Epidermal melanocyte (primary cell): Measurements from ENCODE around the gene NQO1.
A peak's percentile ranks its signal among the peaks of the same experiment; 100 is the strongest.
"Not testable (repeated sequence)": the region's sequence is repeated elsewhere in the genome, so short reads cannot be mapped to it uniquely, and the experiment has no call there.

Experiments
- DNase-seq: peaks from one replicate; pipeline ENCODE4 v3.0.0; 2011; ENCODE audit warnings: low spot score; ENCODE audit not compliant: insufficient read length

NQO1 gene

DNA sequence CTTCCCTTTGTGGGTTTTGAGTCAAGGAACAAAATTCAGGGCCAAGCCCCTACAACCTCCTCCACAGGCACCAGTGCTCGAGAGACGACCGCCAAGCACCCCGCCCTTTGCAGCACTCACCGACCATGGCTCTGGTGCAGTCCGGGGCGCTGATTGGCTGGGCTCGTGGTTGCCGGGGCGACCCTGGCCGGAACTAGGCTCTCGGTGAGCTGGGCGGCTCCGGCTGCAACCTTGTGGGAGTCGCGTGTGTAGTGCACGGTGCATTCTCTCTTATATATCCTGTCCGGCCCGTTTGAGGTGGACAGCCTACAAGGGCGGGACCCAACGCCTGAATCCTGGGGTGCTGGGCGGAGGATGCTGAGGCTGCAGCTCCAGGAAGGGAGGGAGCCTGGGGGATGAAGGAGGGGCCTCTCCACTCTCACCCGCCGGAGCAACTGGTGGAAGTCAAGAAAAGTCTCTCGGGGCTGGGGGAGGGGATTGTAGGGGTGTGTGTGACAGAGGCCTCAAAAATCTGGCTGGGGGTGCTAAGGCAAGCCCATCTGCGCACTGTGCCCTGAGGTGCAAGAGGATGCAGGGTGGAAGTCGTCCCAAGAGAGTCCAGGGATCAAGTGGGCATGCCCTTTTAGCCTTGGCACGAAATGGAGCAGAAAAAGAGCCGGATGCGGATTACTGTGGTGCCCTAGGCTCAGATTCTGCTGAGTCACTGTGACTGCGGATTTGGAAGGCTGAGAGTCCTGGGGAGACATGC is at the start of gene NQO1:
Gene NQO1, minus strand, starts transcription at position 248 of the 748 bp plus-strand sequence. Its CDS starts 121 bp downstream, at position 127.
- peak; percentile 69 for DNase-seq

DNA sequence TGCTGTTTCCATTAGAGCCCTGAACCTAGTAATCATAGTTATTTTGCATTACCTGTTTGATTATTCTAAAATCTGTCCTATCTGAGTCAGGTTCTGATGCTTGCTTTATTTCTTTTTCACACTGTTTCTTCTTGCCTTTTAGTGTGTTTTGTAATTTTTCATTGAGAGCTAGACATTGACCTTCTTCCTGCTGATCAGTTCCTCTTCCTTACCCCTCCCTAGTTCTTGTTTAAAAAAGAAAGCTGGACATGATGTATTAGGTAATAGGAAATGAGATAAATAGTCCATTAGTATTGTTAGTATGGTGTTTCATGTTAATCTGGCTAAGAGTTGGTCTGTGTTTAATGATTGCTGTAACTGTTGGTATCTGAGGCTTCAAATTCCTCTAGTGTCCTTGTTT is 49.2 kb upstream of the NQO1 start:
- no peak for DNase-seq

DNA sequence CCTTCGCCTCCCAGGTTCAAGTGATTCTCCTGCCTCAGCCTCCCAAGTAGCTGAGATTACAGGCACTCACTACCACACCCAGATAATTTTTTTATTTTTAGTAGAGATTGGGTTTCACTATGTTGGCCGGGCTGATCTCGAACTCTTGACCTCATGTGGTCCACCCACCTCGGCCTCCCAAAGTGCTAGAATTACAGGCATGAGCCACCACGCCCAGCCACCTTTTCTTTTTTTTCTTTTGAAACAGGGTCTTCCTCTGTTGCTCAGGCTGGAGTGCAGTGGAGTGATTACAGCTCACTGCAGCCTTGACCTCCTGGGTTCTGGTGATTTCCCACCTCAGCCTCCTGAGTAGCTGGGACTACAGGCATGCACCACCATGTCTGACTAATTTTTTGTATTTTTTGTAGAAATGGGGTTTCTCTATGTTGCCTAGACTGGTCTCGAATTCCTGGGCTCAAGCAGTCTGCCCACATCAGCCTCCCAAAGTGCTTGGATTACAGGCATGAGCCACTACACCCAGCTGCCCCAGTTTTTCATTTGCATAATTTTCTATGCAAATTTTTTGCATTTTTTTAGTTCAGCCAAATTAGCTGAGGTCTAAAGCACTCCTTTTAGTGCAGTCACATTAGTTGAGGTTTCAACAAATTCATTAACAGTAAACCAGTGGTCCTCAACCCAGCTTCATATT is 47.0 kb upstream of the NQO1 start:
- no peak for DNase-seq

DNA sequence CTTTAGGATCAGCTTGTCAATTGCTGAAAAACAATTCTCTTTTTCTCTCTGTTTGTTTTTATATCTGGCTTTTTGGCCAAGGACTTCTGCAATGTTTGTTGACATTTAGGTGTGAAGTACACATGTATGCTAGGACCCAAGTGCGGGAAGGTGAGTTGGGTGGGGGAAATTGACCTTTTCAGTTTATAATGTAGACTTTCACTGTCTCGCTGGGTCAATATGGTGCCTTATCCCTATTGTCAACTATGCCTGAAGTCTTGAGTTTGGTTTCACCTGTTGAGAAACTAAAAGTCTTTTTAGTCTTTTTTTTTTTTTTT is 45.2 kb upstream of the NQO1 start:
- no peak for DNase-seq

DNA sequence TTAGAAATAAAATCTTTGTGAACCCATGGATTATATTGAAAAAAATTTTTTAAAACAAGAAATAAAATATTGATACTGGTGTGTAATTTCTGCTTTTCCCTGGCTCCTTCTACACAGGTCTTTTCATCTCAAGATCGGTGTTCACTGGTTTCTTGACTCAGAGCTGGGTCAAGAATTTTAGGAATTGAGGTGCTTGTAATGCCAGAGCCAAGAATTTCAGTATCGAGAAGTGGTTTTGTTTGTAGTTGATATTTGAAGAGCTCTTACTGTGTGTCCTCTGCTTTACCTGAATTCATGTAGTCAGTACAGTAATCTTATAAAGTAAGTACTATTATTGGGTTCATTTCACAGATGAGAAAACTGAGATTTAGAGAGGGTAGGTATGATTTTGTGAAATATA is 43.0 kb upstream of the NQO1 start:
- DNase-seq, result no peak

DNA sequence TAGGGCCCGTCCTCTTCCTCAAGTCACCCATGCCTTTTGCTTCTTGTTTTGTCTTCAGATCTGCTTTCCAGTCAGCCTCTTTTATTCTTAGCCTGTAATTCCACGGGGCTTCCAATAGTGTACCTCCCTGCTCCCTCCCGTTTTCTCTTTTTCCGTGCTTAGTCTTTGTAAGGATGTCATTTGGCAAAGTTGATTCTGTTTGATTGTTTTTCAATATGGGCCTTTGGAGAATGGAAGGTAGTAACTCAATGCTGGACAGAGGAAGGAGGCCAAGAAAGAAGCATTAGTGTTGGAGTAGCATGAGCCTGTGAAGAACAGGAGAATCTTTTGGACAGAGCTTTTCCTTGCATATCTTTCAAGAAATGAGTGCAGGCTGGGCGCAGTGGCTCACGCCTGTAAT is 42.3 kb upstream of the NQO1 start:
- DNase-seq, result no peak

DNA sequence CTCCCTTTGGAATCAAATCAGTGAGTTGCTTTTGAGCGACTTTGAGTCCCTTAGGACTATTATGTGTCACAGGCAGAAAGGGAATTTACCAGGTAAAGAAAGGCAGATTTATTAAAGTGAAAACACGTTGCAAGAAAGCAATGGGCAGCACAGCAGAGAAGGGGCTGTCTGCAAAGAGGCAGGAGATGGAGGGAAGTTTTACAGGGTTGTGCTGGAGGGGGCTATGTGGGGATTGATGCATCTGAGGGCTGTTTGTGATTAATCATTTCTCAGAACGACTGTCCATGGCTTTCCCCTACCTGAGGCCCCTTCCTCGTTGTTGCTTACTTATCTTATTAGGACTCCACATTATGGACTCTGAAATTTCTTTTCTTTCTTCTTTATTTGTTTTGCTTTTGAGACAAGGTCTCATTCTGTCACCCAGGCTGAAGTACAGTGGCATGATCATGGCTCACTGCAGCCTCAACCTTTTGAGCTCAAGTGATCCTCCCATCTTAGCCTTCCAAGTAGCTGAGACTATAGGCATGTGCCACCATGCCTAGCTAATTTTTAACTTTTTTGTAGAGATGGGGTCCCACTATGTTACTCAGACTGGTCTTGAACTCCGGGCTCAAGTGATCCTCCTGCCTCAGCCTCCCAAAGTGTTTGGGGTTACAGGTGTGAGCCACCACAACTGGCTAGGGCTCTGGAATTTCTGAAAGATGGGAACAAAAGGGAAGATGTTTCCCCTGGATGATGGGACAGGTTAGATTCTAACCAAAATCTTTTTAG is 41.3 kb upstream of the NQO1 start:
- no peak for DNase-seq

DNA sequence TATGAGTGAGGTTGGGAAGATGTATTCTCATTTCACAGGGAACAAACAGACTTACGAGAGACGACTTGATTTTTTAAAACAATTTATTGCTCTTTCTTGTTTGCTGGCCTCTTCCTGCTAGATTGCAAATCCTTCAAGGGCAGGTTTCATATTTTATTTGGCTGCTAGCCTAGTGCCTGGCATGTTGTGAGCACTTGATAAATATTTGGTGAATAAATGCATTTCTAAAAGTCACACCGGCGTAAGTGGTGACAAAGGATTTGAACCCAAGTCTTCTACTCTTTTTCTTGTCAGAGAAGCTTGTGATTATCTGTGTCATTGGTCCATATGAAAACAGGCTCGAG is 37.2 kb upstream of the NQO1 start:
- DNase-seq, result no peak

DNA sequence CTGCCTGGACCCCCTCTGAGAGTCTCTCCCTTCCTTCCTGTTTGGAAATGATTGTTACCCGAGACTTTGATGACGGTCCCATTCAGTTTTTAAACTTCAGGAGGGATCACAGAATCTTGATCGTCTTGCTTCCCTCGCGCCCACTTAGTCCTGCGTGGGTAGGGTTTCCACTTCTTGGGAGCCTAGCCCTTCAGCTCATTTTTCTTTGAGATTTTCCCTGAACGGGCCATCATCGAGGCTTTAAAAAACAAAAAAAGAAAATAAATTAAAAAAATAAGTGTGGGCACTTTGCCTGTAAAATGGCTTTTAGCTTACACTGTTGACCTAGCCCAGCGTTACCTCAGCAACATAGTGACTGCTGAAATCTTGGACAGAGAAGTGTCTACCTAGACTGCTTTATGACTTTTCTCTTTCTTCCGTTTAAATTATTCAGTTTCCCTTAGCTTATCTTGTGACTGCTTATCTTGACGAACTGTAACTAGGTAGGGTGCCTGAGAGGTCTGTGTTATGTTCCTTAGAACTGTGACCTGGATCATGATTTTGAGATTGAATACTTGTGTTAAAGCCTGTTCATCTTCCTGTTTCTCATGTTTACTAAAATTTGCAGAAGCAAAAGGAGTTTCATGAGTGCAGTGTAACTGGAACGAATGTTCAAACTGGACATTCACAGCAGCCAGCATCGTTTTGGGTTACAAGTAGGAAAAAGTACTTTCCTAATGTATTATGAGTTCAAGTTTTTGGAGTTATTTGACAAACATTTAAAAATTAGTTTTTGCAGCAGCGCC is 36.6 kb upstream of the NQO1 start:
- peak; percentile 21 for DNase-seq

DNA sequence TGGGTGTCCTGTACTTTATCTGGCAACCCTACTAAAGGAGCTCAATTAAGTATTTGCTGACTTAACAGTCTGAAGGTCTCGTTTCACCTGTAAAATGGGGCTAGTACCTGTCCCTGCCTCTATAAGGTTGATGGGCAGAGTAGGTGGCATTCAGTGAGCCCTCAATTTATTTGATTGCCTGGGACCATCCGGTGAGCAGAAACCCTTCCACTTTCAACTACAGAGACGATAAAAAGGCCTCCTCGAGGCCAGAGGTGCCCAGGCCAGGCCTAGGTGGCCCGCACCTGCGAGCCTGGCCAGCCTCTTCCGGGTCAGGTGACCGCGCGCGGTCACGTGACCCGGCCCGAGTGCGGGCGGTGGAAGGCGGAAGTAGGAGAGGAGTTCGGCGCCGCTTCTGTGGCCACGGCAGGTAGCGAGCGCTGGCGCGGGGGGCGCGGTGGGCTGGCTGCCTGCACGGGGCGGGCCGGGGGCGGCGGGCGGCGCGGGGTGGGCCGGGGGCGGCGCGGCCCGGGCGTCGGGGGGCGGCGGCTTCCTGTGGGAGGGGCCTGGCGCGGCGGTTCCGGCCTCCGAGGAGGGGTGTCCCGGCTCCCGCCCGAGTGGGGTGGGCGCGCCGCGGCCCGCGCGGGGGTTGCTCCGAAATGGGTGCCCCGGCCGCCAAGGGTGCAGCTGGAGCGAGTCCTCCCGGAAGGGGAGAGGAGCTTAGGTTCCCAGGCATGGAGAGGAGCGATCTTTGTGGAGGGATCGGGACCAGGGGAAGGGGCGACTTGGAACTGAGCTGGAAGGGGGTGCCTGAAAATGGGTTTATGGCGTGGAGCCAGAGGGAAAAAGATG is 35.8 kb upstream of the NQO1 start, which contains the start of gene WWP2:
Gene WWP2, plus strand, starts transcription at position 350 of the 831 bp plus-strand sequence. CDS start 24,679 bp downstream, outside the sequence.
- peak; percentile 37 for DNase-seq

DNA sequence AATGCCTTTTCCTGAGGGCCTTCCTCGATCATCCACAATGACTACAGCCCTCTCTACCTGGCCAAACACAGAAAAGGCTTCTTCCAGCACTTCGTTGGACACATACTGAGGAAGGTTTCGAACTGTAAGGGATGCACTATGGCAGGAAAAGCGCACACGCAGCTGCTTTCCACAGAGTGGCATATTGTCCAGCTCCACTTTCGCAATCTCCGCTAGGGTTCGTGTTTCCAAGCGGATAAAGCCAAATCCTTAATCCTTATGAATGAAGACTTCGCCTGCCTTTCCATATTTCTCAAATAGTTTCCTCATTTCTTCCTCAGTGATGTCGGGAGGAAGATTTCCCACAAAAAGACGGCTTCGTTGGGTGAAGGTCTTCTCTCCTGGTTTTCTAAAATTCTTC is 31.0 kb upstream of the NQO1 start:
- not testable (repeated sequence) for DNase-seq

DNA sequence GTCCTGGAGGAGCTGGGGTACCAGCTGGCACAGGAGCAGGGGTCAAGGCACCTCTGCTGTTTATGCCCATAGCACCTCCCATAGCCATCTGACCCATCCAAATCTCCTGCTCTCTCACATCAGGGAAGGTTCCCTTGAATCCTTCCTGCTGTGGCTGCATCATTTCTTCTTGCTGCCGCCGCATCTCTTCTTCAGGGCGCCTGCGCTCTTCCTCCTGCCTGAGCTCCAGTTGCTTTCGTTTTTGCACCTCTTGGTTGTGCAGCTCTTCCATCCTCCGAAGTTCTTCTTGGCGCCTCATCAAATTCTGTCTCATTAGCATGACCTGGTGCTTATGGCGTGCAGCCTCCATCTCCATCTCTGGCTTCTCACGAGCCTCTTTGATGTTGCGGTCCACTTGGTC is 30.3 kb upstream of the NQO1 start:
- DNase-seq, result no peak

DNA sequence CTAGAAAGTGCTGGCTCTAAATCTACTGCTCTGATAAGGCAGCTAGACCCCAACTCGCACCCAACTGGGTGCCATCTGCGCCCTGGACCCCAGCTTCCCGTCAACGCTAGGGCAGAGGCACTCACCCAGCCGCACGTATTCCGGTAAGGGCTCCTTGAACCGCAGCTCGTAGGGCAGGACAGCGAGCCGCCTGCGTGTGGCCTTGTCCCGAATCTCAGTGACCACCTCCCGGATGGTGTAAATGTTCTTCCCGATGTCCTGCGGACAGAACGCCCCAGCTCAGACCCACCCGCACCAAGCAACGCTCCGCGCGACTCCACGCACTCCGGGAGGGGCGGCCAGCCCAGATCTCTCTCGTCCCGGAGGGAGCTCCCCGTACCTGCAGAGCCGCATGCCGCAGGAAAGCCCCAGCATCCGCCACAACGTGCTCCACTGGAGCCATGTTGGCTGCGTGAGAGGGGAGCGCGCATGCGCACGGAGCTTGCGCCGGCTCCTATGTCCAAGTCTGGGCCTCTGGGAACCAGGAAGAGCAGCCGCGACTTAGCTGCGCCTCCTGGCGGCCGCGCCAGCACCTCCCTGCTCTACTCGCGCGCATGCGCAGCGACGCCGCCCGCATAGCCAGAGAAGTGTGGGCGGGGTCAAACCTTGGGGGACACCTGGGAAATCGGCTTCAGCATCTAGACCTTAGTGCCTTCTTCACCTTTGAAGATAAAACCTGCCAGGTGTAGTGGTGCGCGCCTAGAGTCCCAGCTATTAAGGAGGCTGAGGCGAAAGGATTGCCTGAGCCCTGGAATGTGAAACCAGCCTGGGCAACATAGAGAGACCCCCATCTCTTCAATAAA is 28.3 kb upstream of the NQO1 start, which contains the start of gene NOB1:
Gene NOB1, minus strand, starts transcription at position 458 of the 842 bp plus-strand sequence. Its CDS starts 16 bp downstream, at position 442.
- peak; percentile 79 for DNase-seq

DNA sequence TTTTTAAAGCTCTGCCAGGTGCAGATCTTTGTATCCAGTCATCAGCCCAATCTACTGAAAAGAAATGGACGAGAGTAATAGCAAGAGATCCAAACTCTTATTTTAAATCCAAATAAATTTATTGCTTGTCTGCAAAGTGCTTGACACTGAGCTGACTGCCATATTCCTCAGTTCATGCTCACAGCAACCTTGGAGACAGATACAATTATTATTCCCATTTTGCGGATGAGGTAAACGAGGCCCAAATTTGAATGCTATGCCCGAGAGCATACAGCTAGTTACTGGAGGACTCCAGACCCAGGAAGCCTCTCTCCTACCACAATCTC is 27.7 kb upstream of the NQO1 start:
- no peak for DNase-seq

DNA sequence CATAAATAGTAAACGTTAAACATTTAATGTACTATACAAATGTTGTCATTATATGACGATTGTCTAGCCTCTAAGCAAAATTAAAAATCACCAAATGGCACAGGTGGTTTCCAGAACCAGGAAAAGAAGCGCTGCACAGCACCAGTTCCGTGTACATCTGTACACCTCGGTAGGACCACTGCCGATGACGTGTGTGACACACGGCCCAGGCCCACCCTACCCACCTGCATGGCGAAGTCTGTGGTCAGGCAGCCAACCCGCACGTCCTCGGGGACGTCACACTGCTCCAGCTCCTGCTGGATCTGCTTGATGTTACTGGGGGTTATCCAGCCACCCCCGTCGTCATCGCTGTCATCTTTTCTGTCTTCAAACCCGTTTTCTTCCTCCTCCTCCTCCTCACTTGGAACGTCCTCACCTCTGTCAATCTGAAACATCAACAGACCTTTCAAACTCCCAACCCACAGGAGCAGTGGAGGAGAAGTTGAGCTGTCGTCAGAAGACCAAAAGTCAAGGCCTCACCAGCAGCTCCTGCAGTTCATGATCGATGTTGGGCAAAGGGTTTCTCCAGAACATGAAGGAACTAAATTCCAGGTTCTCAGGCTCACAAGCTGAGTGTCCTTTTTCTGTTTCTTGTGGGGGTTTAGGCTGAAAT is 22.5 kb upstream of the NQO1 start:
- DNase-seq, result no peak

DNA sequence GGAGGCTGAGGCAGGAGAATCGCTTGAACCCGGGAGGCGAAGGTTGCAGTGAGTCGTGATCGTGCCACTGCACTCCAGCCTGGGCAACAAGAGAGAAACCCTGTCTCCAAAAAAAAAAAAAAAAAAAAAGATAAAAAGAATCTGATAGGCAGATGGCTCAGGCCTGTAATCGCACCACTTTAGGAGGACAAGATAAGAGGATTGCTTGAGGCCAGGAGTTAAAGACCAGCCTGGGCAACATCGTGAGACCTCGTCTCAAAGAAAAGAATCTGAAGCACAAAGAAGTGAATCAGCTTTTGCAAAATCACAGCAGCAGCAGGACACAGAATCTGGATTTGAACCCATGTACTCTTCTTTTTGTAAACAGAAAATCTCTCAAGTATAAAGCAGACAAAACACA is 20.8 kb upstream of the NQO1 start:
- no peak for DNase-seq

DNA sequence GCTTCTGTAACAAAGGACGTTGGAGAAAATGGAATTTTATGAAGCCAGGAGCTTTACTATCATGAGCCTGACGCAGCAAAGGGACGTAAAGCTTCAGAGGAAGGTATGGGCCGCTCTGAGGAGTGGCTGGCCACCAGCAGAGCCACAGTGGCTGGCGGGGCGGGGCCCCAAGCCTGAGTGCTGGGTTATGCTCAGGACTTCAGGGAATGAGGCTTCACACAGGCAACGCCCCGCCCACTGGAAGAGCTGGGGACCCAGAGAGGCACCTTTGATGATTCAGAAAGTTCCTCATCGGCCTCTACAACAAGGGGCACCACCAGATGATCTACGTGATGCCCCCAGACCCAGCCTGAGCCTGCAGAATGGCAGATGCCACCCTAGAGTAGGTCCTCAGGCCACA is 19.6 kb upstream of the NQO1 start:
- DNase-seq, result no peak

DNA sequence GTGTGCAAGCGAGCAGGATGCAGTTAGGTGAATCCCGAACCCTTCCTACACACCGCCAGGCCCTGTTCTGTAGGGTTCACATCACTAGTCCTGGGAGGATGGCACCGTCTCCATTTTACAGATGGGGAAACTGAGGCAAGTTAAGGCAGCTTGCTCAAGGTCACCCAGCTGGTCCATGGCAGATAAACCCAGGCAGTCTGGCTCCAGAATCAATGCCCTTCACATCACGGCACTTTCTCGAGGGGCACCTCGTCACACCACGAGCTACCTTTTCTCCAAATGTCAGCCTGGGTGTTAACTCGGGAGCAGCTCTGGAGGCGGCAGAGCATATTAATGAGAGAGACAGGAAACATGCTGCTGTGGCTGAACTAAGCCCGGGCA is 18.9 kb upstream of the NQO1 start:
- no peak for DNase-seq
